Activated CD8-positive, alpha-beta T cell treated with anti-CD3 and anti-CD28 coated beads for 36 hours (primary cell): ENCODE measurements around the gene BORCS5. TPM values are rescaled to one million over a fixed set of nuclear protein-coding genes. Genes with fewer than 3 reads are reported as not detected.
"Not testable (repeated sequence)": the region's sequence is repeated elsewhere in the genome, so short reads cannot be mapped to it uniquely, and the experiment has no call there.

Experiments
- ATAC-seq: fragments of 200-7000 bp; cut with Tn5 transposase; one replicate; pipeline ENCODE4 v1.10.0; 2021; ENCODE audit warnings: mild to moderate bottlenecking, moderate library complexity
- CTCF ChIA-PET: fragments of 350-600 bp; sonication (Branson Sonifier 250); formaldehyde crosslinking; loops from one replicate; lab custom pipeline; 2021; ENCODE audit warnings: antibody characterized with exemption; lab: Charles Lee
- POLR2A ChIA-PET: fragments of 350-600 bp; sonication (Branson Sonifier 250); formaldehyde crosslinking; loops from one replicate; lab custom pipeline; 2021; ENCODE audit warnings: antibody characterized with exemption; lab: Charles Lee
- DNase-seq: peaks from one replicate; pipeline ENCODE4 v3.0.0-alpha.2; 2020
- H3K27ac Mint-ChIP-seq: one replicate; pipeline ENCODE4 v1.8.0; 2021; ENCODE audit warnings: mild to moderate bottlenecking, mixed read lengths
- H3K27me3 Mint-ChIP-seq: one replicate; pipeline ENCODE4 v1.8.0; 2021; ENCODE audit warnings: mixed read lengths
- H3K36me3 Mint-ChIP-seq: one replicate; pipeline ENCODE4 v1.8.0; 2021; ENCODE audit warnings: low read depth, mixed read lengths
- H3K4me1 Mint-ChIP-seq: one replicate; pipeline ENCODE4 v1.8.0; 2021; ENCODE audit warnings: low read depth, mixed read lengths
- H3K4me3 Mint-ChIP-seq: one replicate; pipeline ENCODE4 v1.8.0; 2021; ENCODE audit warnings: mild to moderate bottlenecking, moderate library complexity, mixed read lengths
- H3K9me3 Mint-ChIP-seq: one replicate; pipeline ENCODE4 v1.8.0; 2021; ENCODE audit warnings: mixed read lengths
- intact Hi-C: fragments of 100-400 bp; cut with micrococcal nuclease; formaldehyde crosslinking; loops from one replicate; pipeline ENCODE4 v1.10.0; 2022
- total RNA-seq, 2 experiments: library from RNA; stranded (reverse); gene quantifications; one replicate each; pipeline ENCODE4 v1.2.3, GENCODE V29; 2021
- TF ChIP-seq, protein P1 (sequence below): fragments of 200-600 bp; IDR thresholded peaks from one replicate; pipeline ENCODE4 v1.8.0; 2022; ENCODE audit warnings: antibody characterized with exemption, mild to moderate bottlenecking

BORCS5 gene
- total RNA-seq, 2 experiments from 2014 or later, result 31.5 to 32.9 TPM

GRCh38 chr12:12501121-12501520 lies 144.2 kb downstream of the BORCS5 start:
- Mint-ChIP-seq H3K9me3 (no peaks in the 10 kb centered on the region), H3K36me3 (peaks cover 13% of the 10 kb centered on the region), H3K4me3 (no peak overlapping the region), H3K4me1 (peaks cover 57% of the 10 kb centered on the region), H3K27me3 (no peaks in the 10 kb centered on the region), H3K27ac (peak overlapping the region; percentile 58)
- CTCF ChIA-PET, result interaction anchor here (0.8 kb wide), 1 partner anchor 60 kb away, joined by 3 read pairs; no protein-coding TSS in a partner anchor
- intact Hi-C loops, result no loop called here
- DNase-seq (no peak), ATAC-seq (no peak)
- POLR2A ChIA-PET, result interaction anchor here (1.5 to 1.7 kb wide), 2 partner anchors 9 to 17 kb away, joined by 5 read pairs; no protein-coding TSS in a partner anchor
- TF ChIP-seq, protein P1, sequence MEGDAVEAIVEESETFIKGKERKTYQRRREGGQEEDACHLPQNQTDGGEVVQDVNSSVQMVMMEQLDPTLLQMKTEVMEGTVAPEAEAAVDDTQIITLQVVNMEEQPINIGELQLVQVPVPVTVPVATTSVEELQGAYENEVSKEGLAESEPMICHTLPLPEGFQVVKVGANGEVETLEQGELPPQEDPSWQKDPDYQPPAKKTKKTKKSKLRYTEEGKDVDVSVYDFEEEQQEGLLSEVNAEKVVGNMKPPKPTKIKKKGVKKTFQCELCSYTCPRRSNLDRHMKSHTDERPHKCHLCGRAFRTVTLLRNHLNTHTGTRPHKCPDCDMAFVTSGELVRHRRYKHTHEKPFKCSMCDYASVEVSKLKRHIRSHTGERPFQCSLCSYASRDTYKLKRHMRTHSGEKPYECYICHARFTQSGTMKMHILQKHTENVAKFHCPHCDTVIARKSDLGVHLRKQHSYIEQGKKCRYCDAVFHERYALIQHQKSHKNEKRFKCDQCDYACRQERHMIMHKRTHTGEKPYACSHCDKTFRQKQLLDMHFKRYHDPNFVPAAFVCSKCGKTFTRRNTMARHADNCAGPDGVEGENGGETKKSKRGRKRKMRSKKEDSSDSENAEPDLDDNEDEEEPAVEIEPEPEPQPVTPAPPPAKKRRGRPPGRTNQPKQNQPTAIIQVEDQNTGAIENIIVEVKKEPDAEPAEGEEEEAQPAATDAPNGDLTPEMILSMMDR, result no peak

- DNase-seq, CTCF ChIA-PET: not testable (repeated sequence)
Measured at GRCh38 chr12:12502130-12502814, 145.4 kb downstream of the BORCS5 start.

DNA sequence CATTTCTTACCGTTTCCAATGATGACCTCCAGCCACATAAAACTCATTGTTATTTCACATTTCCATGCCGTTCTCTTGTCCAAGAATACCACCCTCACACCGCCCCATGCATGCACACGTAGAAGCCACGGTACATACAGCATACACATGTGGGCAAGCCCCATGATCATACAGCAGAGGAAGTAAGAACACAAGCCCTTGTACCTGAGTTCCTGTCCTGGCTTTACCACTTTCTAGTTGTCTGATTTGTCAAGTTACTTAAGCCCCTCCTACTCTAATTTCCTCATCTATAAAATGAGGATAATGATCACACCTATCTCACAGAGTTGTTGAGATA lies 145.9 kb downstream of the BORCS5 start:
- peak overlapping the region; percentile 43 for H3K4me3 Mint-ChIP-seq
- no peak for ATAC-seq
- intact Hi-C loops, result no loop called here
- TF ChIP-seq, protein P1, result no peak
- CTCF ChIA-PET, result interaction anchor here (0.8 to 5.1 kb wide), 8 partner anchors 9 to 174 kb away, joined by 3 to 22 read pairs (median 4); no protein-coding TSS in a partner anchor
- no peaks in the 10 kb centered on the region for H3K27me3 Mint-ChIP-seq
- POLR2A ChIA-PET, result interaction anchor here (1.6 to 3.7 kb wide), 3 partner anchors 22 to 223 kb away, joined by 4 to 14 read pairs (median 6); no protein-coding TSS in a partner anchor
- peaks cover 18% of the 10 kb centered on the region for H3K36me3 Mint-ChIP-seq
- H3K4me1 Mint-ChIP-seq, result peaks cover 59% of the 10 kb centered on the region
- H3K9me3 Mint-ChIP-seq, result no peaks in the 10 kb centered on the region
- DNase-seq, result no peak
- peak overlapping the region; percentile 91 for H3K27ac Mint-ChIP-seq

More at GRCh38 chr12:12502130-12502814, 145.4 kb downstream of the BORCS5 start:
- intact Hi-C loops, H3K9me3 Mint-ChIP-seq, H3K27me3 Mint-ChIP-seq, ATAC-seq: not testable (repeated sequence)
- H3K4me1 Mint-ChIP-seq, result peaks cover 60% of the 10 kb centered on the region
- peaks cover 18% of the 10 kb centered on the region for H3K36me3 Mint-ChIP-seq
- peak overlapping the region; percentile 43 for H3K4me3 Mint-ChIP-seq
- H3K27ac Mint-ChIP-seq, result peak overlapping the region; percentile 91
- POLR2A ChIA-PET, result interaction anchor here (1.6 kb wide), 1 partner anchor 224 kb away, joined by 4 read pairs; no protein-coding TSS in a partner anchor

DNA sequence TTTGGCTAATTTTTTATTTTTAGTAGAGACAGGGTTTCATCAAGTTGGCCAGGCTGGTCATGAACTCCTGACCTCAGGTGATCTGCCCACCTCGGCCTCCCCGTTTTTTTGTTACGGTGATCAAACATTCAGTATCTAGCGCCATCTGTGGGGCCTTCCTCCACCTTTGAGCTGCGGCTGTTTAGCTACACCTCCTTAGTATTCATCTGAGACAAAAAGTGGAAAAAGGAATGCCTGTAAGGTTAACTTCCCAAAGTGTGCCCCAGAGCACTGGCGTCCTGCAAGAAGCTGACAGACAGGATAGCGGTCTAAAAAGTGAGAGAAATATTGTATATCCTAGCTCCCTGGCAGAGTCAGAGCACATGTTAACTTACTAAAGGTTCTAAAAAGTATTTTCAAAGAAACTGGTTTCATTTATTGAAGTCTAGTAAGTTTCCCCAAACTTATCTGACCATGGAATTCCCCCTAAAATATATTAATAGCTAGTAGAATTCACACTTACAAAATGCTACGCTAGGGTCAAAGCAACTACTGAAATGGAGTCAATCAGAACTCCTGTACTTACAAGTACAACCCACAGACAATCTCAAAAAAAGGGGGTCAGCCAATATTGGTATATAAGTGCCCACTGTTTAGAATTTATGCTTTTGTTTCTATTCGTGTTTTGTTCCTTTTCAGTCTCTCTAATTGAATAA lies 146.7 kb downstream of the BORCS5 start:
- H3K4me1 Mint-ChIP-seq, result peaks cover 66% of the 10 kb centered on the region
- CTCF ChIA-PET, result interaction anchor here (0.8 to 5.1 kb wide), 17 partner anchors 9 to 174 kb away, joined by 3 to 22 read pairs (median 4); partner anchors contain the start of gene DUSP16
- peaks cover 20% of the 10 kb centered on the region for H3K36me3 Mint-ChIP-seq
- TF ChIP-seq, protein P1, result peak; percentile 21
- peak; percentile 61 for DNase-seq
- H3K9me3 Mint-ChIP-seq, result no peaks in the 10 kb centered on the region
- ATAC-seq, result peak; percentile 6
- POLR2A ChIA-PET, result interaction anchor here (1.5 to 3.7 kb wide), 5 partner anchors 23 to 222 kb away, joined by 4 to 14 read pairs (median 5); no protein-coding TSS in a partner anchor
- H3K4me3 Mint-ChIP-seq, result no peak overlapping the region
- intact Hi-C loops, result no loop called here
- H3K27ac Mint-ChIP-seq, result peak overlapping the region; percentile 91
- no peaks in the 10 kb centered on the region for H3K27me3 Mint-ChIP-seq
